GM12878 (cell line): ENCODE results near the gene POLD1. TPM values are rescaled to one million over a fixed set of nuclear protein-coding genes. Genes with fewer than 3 reads are reported as not detected.

Experiments
- ATAC-seq: fragments of 200-7000 bp; cut with Tn5 transposase; 3 replicates; pipeline ENCODE4 v1.9.1; 2020; ENCODE audit warnings: mild to moderate bottlenecking, moderate library complexity
- BruUV-seq: library from RNA; stranded (reverse); fragments of 400-500 nt; replicated peaks from 2 replicates; lab custom pipeline; 2021; lab: Mats Ljungman, UMichigan
- CTCF ChIA-PET: fragments of 300-600 bp; sonication (Branson Sonifier 250); formaldehyde crosslinking; extraction: SDS; loops from one replicate; lab custom pipeline; 2021; ENCODE audit warnings: inconsistent platforms; lab: Yijun Ruan, JAX
- POLR2A ChIA-PET: fragments of 350-600 bp; formaldehyde crosslinking; extraction: SDS; loops from one replicate; lab custom pipeline; 2021; ENCODE audit warnings: inconsistent platforms; lab: Charles Lee
- RAD21 ChIA-PET: fragments of 300-600 bp; sonication (Branson Sonifier 250); formaldehyde crosslinking; loops from one replicate; lab custom pipeline; 2023; ENCODE audit warnings: antibody characterized with exemption; ENCODE audit not compliant: unreplicated experiment; lab: Charles Lee
- SMC1A ChIA-PET: fragments of 300-600 bp; sonication (Branson Sonifier 250); formaldehyde crosslinking; loops from one replicate; lab custom pipeline; 2023; ENCODE audit not compliant: unreplicated experiment, uncharacterized antibody; lab: Charles Lee
- DNase-seq: peaks from one replicate; pipeline ENCODE4 v3.0.0-alpha.2; 2011; ENCODE audit warnings: low read depth, low spot score
- FAIRE-seq: peaks from 3 replicates; lab custom pipeline; 2011; peaks lifted over from hg19 to GRCh38; lab: Jason Lieb, UNC
- H2AFZ ChIP-seq: 2 replicates; pipeline ENCODE4 v1.6.0; 2011; ENCODE audit warnings: low read depth, low read length, control low read depth; ENCODE audit not compliant: control insufficient read depth
- H3K27ac ChIP-seq: 2 replicates; pipeline ENCODE4 v1.5.1; 2011; ENCODE audit warnings: control low read depth; ENCODE audit not compliant: control insufficient read depth, insufficient read depth
- H3K27me3 ChIP-seq, 2 experiments: replicated peaks in 1 of 2; 2 replicates each; pipeline versions ENCODE4 v1.6.0 to v1.6.1; 2011; ENCODE audit warnings: low read length in 1 of 2; ENCODE audit not compliant: control insufficient read depth in 2 of 2, insufficient read depth in 2 of 2
- H3K36me3 ChIP-seq, 2 experiments: 2 replicates each; pipeline ENCODE4 v1.5.1; 2011; ENCODE audit warnings: low read length in 1 of 2; ENCODE audit not compliant: control insufficient read depth in 2 of 2, insufficient read depth in 2 of 2
- H3K4me1 ChIP-seq: 2 replicates; pipeline ENCODE4 v1.6.1; 2011; ENCODE audit warnings: mild to moderate bottlenecking, low read length, moderate library complexity, mixed read lengths; ENCODE audit not compliant: control insufficient read depth, insufficient read depth
- H3K4me2 ChIP-seq: 2 replicates; pipeline ENCODE4 v1.6.0; 2011; ENCODE audit warnings: control low read depth; ENCODE audit not compliant: control insufficient read depth, insufficient read depth
- H3K4me3 ChIP-seq: fragments of 200-600 bp; sonication (generic); 2 replicates; pipeline ENCODE4 v1.5.1; 2016
- H3K79me2 ChIP-seq: 2 replicates; pipeline ENCODE4 v1.6.0; 2011; ENCODE audit warnings: low read length; ENCODE audit not compliant: control insufficient read depth, insufficient read depth
- H3K9ac ChIP-seq: 2 replicates; pipeline ENCODE4 v1.8.0; 2011; ENCODE audit warnings: low read length, control low read depth, mixed read lengths; ENCODE audit not compliant: control insufficient read depth, insufficient read depth
- H3K9me3 ChIP-seq: replicated peaks from 3 replicates; pipeline ENCODE4 v1.5.1; 2011; ENCODE audit warnings: mild to moderate bottlenecking, low read length; ENCODE audit not compliant: control insufficient read depth, insufficient read depth
- H4K20me1 ChIP-seq: 2 replicates; pipeline ENCODE4 v1.6.0; 2011; ENCODE audit not compliant: control insufficient read depth, insufficient read depth
- ATF7 ChIP-seq: fragments of 450-650 bp; IDR thresholded peaks from 2 replicates; pipeline ENCODE4 v1.6.1; 2016; ENCODE audit warnings: low read depth, mild to moderate bottlenecking
- BACH1 ChIP-seq: fragments of 450-650 bp; IDR thresholded peaks from 2 replicates; pipeline ENCODE4 v1.6.1; 2017; ENCODE audit warnings: mild to moderate bottlenecking, borderline replicate concordance
- CBFB ChIP-seq: IDR thresholded peaks from 2 replicates; pipeline ENCODE4 v1.6.1; 2016; ENCODE audit warnings: antibody characterized with exemption, low read depth
- DPF2 ChIP-seq: fragments of 450-650 bp; IDR thresholded peaks from 2 replicates; pipeline ENCODE4 v1.6.1; 2017; ENCODE audit warnings: mild to moderate bottlenecking
- MEF2B ChIP-seq: fragments of 450-650 bp; IDR thresholded peaks from 2 replicates; pipeline ENCODE4 v1.6.1; 2018; ENCODE audit warnings: mild to moderate bottlenecking, moderate library complexity; ENCODE audit not compliant: partially characterized antibody, poor library complexity, severe bottlenecking
- MTA3 ChIP-seq: IDR thresholded peaks from 2 replicates; pipeline ENCODE4 v1.6.1; 2012; ENCODE audit warnings: low read length, inconsistent platforms, borderline replicate concordance
- NR2F1 ChIP-seq: fragments of 450-650 bp; conservative IDR thresholded peaks from 2 replicates; pipeline ENCODE4 v1.6.1; 2017; ENCODE audit warnings: mild to moderate bottlenecking
- SMAD5 ChIP-seq: IDR thresholded peaks from 2 replicates; pipeline ENCODE4 v1.6.1; 2016; ENCODE audit warnings: antibody characterized with exemption, low read depth
- TBL1XR1 ChIP-seq: IDR thresholded peaks from 2 replicates; pipeline ENCODE4 v1.6.1; 2012; ENCODE audit warnings: low read depth, low read length, improper control_type of control experiment
- ZBED1 ChIP-seq: IDR thresholded peaks from 2 replicates; pipeline ENCODE4 v1.6.1; 2016; ENCODE audit warnings: borderline replicate concordance
- WGBS: methylation state at CpG from one replicate; pipeline ENCODE4 v1.1.6; 2016; ENCODE audit warnings: low lambda C conversion rate; ENCODE audit not compliant: insufficient replicate concordance, insufficient coverage; ENCODE audit errors: missing lambda C conversion rate; 5-methylcytosine and 5-hydroxymethylcytosine counted together
- in situ Hi-C: fragments of 300-500 bp; cut with MboI; formaldehyde crosslinking; loops from 9 replicates; pipeline ENCODE4 v1.14.3; 2018; ENCODE audit warnings: mixed read lengths
- intact Hi-C: fragments of 100-400 bp; cut with micrococcal nuclease; formaldehyde crosslinking; loops from one replicate; pipeline ENCODE4 v1.14.2; 2022; ENCODE audit not compliant: unreplicated experiment
- polyA plus RNA-seq, 11 experiments: library from polyadenylated mRNA; depleted of rRNA in 4 of 11; unstranded in 6 of 11; stranded (reverse) in 5 of 11; fragments of >200 nt; fragmentation: Nextera tagmentation in 4 of 11; fragmentation: Illumina TruSeq in 1 of 11; extraction: Ambion mirVana in 4 of 11; extraction: Trizol in 1 of 11; gene quantifications; 1 replicate in 1 of 11; 2 replicates in 10 of 11; pipeline versions ENCODE4 v1.2.1 to v1.2.3, GENCODE V29; 2011 to 2016; ENCODE audit warnings: inconsistent platforms in 2 of 11, missing spikeins in 2 of 11, low read depth in 1 of 11
- total RNA-seq, 4 experiments: library from RNA; depleted of rRNA in 3 of 4; stranded (reverse); fragments of >200 nt in 3 of 4; fragmentation: Illumina TruSeq in 1 of 4; extraction: Trizol in 1 of 4; gene quantifications; 2 replicates each; pipeline versions ENCODE4 v1.2.1 to v1.2.3, GENCODE V29; 2013 to 2021
- TF ChIP-seq, protein P1 (sequence below): fragments of 450-650 bp; IDR thresholded peaks from 2 replicates; pipeline ENCODE4 v1.6.1; 2017; ENCODE audit warnings: mild to moderate bottlenecking, low read depth, inconsistent platforms; ENCODE audit not compliant: poor library complexity, severe bottlenecking
- TF ChIP-seq, protein P2 (sequence below): fragments of 450-650 bp; IDR thresholded peaks from 2 replicates; pipeline ENCODE4 v1.6.1; 2016; ENCODE audit warnings: mild to moderate bottlenecking, moderate library complexity, borderline replicate concordance
- TF ChIP-seq, protein P3 (sequence below): fragments of 450-650 bp; IDR thresholded peaks from 2 replicates; pipeline ENCODE4 v1.6.1; 2017; ENCODE audit warnings: mild to moderate bottlenecking, moderate library complexity

POLD1 gene
- total and polyA plus RNA-seq, 10 of the 15 experiments (the other 5 are each of a cell fraction or from before 2014, with no cell fraction given): 0.76 to 165 (median 63.4) TPM

DNA sequence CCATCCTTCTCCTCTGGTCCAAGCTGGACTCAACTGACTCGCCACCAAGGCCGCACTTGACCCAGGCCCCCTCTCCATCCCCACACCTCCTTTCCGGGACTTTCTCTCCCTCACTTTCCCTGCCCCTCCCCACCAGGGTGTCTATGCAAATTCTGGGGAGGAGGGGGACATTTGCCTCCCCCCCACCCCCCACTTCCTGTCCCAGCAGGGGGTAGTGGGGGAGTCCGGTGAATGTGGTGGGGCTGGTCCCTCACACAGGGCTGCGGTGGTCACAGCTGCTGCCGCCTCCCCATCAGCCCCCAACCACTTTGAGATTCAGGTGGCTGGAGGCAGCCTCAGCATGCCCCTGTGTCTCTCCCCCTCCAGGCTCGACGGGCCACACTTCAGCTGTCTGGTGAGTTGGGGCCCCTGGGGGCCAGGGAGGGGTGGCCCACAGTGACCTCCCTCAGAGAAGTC lies 35.5 kb downstream of the POLD1 start:
- 3% methylated on average over 8 of the region's 8 CpGs for WGBS
- H3K9ac ChIP-seq: peak overlapping the region; percentile 60
- H3K4me2 ChIP-seq: peak overlapping the region; percentile 61
- CTCF ChIA-PET: interaction anchor here (1.3 to 3.1 kb wide), 6 partner anchors 41 to 137 kb away, joined by 3 to 19 read pairs (median 6); no protein-coding TSS in a partner anchor
- H3K36me3 ChIP-seq: peaks cover 7 to 9% of the 10 kb centered on the region in 2 experiments; a peak in 3 of 4 replicates
- BruUV-seq: no TSS peak
- RAD21 ChIA-PET: interaction anchor here (0.7 to 2.7 kb wide), 5 partner anchors 36 to 87 kb away, joined by 3 to 14 read pairs (median 6); partner anchors contain the start of genes NAPSA and POLD1
- peak; percentile 38 for FAIRE-seq
- peaks cover 4% of the 10 kb centered on the region for H4K20me1 ChIP-seq
- peaks cover 44% of the 10 kb centered on the region for H3K4me1 ChIP-seq
- SMC1A ChIA-PET: interaction anchor here (1.0 to 2.1 kb wide), 5 partner anchors 11 to 77 kb away, joined by 3 to 10 read pairs (median 4); partner anchors contain the start of gene POLD1
- intact Hi-C loops: loop anchor here (2.0 kb wide), 3 partner anchors 13 to 51 kb away; partner anchors contain the start of gene MYBPC2
- peak overlapping the region; percentile 79 for H3K27ac ChIP-seq
- peak; percentile 2 for ATAC-seq
- H3K9me3 ChIP-seq: no peaks in the 10 kb centered on the region
- H3K27me3 ChIP-seq: no peaks in the 10 kb centered on the region
- no peak overlapping the region for H2AFZ ChIP-seq
- DNase-seq: no peak
- POLR2A ChIA-PET: interaction anchor here (1.0 to 4.8 kb wide), 9 partner anchors 10 to 525 kb away, joined by 3 to 26 read pairs (median 5); partner anchors contain the start of gene POLD1
- peak overlapping the region; percentile 78 for H3K4me3 ChIP-seq
- peaks cover 33% of the 10 kb centered on the region for H3K79me2 ChIP-seq
- in situ Hi-C loops: no loop called here
- TF ChIP-seq DPF2 (peak; percentile 73), NR2F1 (peak; percentile 78), MTA3 (peak; percentile 14; the same call in 1 of the 2 replicates), BACH1 (peak; percentile 59; the same call in 1 of the 2 replicates), ATF7 (no peak), MEF2B (peak; percentile 55), TBL1XR1 (peak; percentile 89), SMAD5 (0 out of 2 replicates have a peak, but pooled peaks have one; percentile 57), ZBED1 (no peak), CBFB (peak; percentile 83)
- TF ChIP-seq, protein P1, sequence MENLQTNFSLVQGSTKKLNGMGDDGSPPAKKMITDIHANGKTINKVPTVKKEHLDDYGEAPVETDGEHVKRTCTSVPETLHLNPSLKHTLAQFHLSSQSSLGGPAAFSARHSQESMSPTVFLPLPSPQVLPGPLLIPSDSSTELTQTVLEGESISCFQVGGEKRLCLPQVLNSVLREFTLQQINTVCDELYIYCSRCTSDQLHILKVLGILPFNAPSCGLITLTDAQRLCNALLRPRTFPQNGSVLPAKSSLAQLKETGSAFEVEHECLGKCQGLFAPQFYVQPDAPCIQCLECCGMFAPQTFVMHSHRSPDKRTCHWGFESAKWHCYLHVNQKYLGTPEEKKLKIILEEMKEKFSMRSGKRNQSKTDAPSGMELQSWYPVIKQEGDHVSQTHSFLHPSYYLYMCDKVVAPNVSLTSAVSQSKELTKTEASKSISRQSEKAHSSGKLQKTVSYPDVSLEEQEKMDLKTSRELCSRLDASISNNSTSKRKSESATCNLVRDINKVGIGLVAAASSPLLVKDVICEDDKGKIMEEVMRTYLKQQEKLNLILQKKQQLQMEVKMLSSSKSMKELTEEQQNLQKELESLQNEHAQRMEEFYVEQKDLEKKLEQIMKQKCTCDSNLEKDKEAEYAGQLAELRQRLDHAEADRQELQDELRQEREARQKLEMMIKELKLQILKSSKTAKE: peak; percentile 55
- TF ChIP-seq, protein P2, sequence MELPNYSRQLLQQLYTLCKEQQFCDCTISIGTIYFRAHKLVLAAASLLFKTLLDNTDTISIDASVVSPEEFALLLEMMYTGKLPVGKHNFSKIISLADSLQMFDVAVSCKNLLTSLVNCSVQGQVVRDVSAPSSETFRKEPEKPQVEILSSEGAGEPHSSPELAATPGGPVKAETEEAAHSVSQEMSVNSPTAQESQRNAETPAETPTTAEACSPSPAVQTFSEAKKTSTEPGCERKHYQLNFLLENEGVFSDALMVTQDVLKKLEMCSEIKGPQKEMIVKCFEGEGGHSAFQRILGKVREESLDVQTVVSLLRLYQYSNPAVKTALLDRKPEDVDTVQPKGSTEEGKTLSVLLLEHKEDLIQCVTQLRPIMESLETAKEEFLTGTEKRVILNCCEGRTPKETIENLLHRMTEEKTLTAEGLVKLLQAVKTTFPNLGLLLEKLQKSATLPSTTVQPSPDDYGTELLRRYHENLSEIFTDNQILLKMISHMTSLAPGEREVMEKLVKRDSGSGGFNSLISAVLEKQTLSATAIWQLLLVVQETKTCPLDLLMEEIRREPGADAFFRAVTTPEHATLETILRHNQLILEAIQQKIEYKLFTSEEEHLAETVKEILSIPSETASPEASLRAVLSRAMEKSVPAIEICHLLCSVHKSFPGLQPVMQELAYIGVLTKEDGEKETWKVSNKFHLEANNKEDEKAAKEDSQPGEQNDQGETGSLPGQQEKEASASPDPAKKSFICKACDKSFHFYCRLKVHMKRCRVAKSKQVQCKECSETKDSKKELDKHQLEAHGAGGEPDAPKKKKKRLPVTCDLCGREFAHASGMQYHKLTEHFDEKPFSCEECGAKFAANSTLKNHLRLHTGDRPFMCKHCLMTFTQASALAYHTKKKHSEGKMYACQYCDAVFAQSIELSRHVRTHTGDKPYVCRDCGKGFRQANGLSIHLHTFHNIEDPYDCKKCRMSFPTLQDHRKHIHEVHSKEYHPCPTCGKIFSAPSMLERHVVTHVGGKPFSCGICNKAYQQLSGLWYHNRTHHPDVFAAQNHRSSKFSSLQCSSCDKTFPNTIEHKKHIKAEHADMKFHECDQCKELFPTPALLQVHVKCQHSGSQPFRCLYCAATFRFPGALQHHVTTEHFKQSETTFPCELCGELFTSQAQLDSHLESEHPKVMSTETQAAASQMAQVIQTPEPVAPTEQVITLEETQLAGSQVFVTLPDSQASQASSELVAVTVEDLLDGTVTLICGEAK: 0 out of 2 replicates have a peak, but pooled peaks have one; percentile 13
- TF ChIP-seq, protein P3, sequence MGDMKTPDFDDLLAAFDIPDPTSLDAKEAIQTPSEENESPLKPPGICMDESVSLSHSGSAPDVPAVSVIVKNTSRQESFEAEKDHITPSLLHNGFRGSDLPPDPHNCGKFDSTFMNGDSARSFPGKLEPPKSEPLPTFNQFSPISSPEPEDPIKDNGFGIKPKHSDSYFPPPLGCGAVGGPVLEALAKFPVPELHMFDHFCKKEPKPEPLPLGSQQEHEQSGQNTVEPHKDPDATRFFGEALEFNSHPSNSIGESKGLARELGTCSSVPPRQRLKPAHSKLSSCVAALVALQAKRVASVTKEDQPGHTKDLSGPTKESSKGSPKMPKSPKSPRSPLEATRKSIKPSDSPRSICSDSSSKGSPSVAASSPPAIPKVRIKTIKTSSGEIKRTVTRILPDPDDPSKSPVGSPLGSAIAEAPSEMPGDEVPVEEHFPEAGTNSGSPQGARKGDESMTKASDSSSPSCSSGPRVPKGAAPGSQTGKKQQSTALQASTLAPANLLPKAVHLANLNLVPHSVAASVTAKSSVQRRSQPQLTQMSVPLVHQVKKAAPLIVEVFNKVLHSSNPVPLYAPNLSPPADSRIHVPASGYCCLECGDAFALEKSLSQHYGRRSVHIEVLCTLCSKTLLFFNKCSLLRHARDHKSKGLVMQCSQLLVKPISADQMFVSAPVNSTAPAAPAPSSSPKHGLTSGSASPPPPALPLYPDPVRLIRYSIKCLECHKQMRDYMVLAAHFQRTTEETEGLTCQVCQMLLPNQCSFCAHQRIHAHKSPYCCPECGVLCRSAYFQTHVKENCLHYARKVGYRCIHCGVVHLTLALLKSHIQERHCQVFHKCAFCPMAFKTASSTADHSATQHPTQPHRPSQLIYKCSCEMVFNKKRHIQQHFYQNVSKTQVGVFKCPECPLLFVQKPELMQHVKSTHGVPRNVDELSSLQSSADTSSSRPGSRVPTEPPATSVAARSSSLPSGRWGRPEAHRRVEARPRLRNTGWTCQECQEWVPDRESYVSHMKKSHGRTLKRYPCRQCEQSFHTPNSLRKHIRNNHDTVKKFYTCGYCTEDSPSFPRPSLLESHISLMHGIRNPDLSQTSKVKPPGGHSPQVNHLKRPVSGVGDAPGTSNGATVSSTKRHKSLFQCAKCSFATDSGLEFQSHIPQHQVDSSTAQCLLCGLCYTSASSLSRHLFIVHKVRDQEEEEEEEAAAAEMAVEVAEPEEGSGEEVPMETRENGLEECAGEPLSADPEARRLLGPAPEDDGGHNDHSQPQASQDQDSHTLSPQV: no peak
